ENCODE results near the gene CEP350. TPM values are rescaled to one million over a fixed set of nuclear protein-coding genes. Genes with fewer than 3 reads are reported as not detected.
"Not testable (repeated sequence)": the region's sequence is repeated elsewhere in the genome, so short reads cannot be mapped to it uniquely, and the experiment has no call there.

The CEP350 gene
- total RNA-seq, 2 experiments from 2014 or later = 31.7 to 34.2 TPM

DNA sequence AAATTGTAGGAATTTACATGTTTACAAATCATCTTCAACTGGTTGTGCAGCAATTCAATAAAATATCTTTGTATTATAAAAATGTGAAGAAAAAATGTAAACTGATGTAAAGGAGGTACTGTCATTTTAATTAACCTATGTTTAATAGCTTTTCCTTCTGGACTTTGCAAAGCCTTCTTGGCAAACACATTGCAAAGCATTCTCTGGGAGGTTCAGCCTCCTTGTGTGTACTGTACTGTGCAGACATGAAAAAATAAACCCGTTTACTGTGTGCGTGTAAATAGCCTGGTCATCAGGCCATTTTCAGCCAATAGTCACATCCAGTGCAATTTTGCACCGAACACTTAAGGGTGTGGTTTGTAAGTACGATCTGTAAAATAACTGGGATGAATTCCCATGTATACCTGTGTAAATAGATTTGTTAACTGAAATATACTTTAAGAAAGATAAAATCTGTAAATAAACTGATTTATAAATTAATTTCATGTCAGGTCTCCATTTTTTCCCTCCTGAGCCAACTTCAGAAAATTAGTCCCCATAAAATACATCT is 159.9 kb downstream of the CEP350 start:
- no peaks in the 10 kb centered on the region for H3K27me3 Mint-ChIP-seq
- POLR2A ChIA-PET = no interaction called here
- H3K4me3 Mint-ChIP-seq = no peak overlapping the region
- no peaks in the 10 kb centered on the region for H3K4me1 Mint-ChIP-seq (ENCODE audit: low read depth)
- no peak for DNase-seq
- CTCF ChIA-PET = no interaction called here
- no peak overlapping the region for H3K27ac Mint-ChIP-seq
- intact Hi-C loops (cut with micrococcal nuclease) = no loop called here
- H3K36me3 Mint-ChIP-seq = peaks cover 32% of the 10 kb centered on the region
- no peaks in the 10 kb centered on the region for H3K9me3 Mint-ChIP-seq

DNA sequence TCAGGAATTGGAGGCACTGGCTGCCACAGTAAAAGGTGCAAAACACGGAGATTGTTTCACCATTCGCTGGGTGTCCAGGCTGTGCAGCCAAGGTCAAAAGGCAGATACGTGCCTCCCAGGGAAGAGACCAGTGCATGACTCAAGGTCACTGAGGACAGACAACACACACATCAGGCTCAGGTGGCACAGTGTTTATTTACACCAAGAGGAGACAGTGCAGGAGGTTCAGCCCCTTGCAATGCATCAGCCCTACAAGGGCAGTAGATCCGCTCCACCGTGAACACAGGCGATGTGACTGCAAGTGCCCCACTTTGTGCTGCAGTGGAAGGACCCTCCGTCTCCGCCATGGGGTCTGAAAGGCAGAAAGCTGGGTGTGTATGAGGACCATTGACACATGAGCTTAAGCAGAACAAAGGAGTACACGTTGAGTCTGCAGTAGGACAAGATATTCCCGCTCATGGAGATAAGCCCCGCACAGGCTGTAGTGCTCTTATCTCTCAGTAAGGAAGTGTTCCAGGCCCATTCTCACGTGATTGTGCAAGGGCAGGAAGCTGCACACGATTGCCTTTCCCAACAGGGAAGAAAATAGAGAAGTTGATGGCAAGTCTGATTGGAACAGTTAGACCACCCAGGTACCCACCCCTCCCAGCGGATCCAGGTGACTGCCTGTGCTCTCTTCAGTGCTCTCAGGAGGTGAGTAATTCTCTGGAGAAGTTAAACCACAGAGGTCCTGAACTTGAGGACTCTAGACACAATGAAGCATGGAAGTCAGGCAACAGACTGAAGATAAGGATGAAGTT is 162.6 kb downstream of the CEP350 start:
- CTCF ChIA-PET = interaction anchor here (0.8 kb wide), 1 partner anchor 62 kb away, joined by 3 read pairs; no protein-coding TSS in a partner anchor
- Mint-ChIP-seq H3K4me3 (no peak overlapping the region), H3K27ac (no peak overlapping the region), H3K9me3 (no peaks in the 10 kb centered on the region), H3K36me3 (peaks cover 19% of the 10 kb centered on the region), H3K27me3 (no peaks in the 10 kb centered on the region), H3K4me1 (ENCODE audit: low read depth) (no peaks in the 10 kb centered on the region)
- no peak for DNase-seq
- POLR2A ChIA-PET = no interaction called here
- intact Hi-C loops (cut with micrococcal nuclease) = no loop called here

DNA sequence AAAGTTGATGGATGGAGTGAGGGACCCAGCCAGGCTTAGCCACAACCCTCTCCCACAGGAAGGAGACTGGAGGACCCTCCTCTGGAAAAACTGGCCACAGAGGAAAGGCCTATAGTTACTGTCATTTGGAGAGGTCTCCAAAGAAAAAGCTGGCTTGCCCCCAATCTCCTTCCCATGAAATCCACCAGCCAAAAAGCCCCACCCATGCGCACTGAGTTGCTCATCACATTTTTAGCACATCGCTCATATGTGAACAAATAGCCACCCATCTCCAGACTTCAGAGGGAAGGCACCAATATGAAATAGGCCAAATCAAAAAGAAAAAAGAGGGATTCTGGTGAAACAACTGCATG is 163.1 kb downstream of the CEP350 start:
- ChIA-PET CTCF (interaction anchor here (0.8 kb wide), 1 partner anchor 61 kb away, joined by 3 read pairs; no protein-coding TSS in a partner anchor), POLR2A (no interaction called here)
- no peaks in the 10 kb centered on the region for H3K4me1 Mint-ChIP-seq (ENCODE audit: low read depth)
- H3K27ac Mint-ChIP-seq = no peak overlapping the region
- no peaks in the 10 kb centered on the region for H3K9me3 Mint-ChIP-seq
- intact Hi-C loops (cut with micrococcal nuclease) = no loop called here
- no peak for DNase-seq
- H3K4me3 Mint-ChIP-seq = no peak overlapping the region
- H3K27me3 Mint-ChIP-seq = no peaks in the 10 kb centered on the region
- H3K36me3 Mint-ChIP-seq = peaks cover 14% of the 10 kb centered on the region

DNA sequence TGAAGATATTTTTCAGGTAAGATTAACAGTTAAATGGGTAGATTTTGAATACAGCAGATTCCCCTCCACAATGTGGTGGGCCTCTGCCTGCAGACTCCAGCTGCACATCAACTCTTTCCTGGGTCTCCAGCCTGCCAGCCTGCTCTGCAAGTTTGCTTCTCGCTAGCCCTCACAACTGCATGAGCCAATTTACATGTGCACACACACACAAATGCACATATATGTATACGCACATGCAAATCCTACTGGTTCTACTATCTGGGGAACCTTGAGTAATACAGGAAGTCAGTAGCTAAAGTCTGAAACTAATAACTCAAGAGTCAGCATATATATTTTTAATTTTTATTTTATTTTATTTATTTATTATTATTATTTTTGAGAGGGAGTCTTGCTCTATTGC is 165.2 kb downstream of the CEP350 start:
- Mint-ChIP-seq H3K36me3 (peaks cover 8% of the 10 kb centered on the region), H3K4me3 (no peak overlapping the region), H3K4me1 (ENCODE audit: low read depth) (no peaks in the 10 kb centered on the region), H3K27me3 (no peaks in the 10 kb centered on the region), H3K27ac (no peak overlapping the region), H3K9me3 (no peaks in the 10 kb centered on the region)
- CTCF ChIA-PET = interaction anchor here (0.8 kb wide), 1 partner anchor 8 kb away, joined by 3 read pairs; no protein-coding TSS in a partner anchor
- intact Hi-C loops (cut with micrococcal nuclease) = no loop called here
- POLR2A ChIA-PET = no interaction called here
- DNase-seq = no peak

DNA sequence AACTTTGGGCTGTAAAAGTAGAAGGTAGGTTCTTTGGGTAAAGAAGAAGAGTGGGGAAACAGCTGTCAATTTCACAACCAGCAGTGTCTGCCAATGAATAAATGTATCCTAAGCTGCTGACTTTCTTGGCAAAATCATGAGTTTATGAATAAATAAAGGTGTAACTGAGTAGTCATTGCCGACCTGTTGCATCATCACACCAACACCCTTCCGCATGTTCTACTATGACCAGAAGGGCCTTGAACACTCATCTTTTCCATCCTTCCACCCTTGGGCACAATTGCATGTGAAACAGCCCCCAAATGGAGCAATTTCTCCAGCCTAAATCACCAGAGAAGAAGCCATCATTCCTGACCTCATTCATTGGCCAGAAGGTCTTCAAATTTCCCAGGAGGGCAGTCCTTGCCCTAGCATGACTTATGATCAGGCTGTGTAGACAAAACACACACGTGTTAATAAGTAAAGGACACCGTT is 168.9 kb downstream of the CEP350 start:
- intact Hi-C loops (cut with micrococcal nuclease) = no loop called here
- H3K36me3 Mint-ChIP-seq = no peaks in the 10 kb centered on the region
- peaks cover 10% of the 10 kb centered on the region for H3K4me1 Mint-ChIP-seq (ENCODE audit: low read depth)
- ChIA-PET CTCF (no interaction called here), POLR2A (no interaction called here)
- H3K9me3 Mint-ChIP-seq = no peaks in the 10 kb centered on the region
- peak; percentile 14 for DNase-seq
- H3K27me3 Mint-ChIP-seq = no peaks in the 10 kb centered on the region
- no peak overlapping the region for H3K4me3 Mint-ChIP-seq
- no peak overlapping the region for H3K27ac Mint-ChIP-seq

GRCh38 chr1:180130651-180131050 is 176.0 kb downstream of the CEP350 start:
- H3K36me3 Mint-ChIP-seq = no peaks in the 10 kb centered on the region
- H3K27me3 Mint-ChIP-seq = peaks cover 4% of the 10 kb centered on the region
- intact Hi-C loops (cut with micrococcal nuclease) = no loop called here

GRCh38 chr1:180131510-180131909 is 176.9 kb downstream of the CEP350 start:
- Mint-ChIP-seq H3K4me3 (no peak overlapping the region), H3K4me1 (ENCODE audit: low read depth) (peaks cover 5% of the 10 kb centered on the region), H3K9me3 (no peaks in the 10 kb centered on the region), H3K27me3 (peaks cover 8% of the 10 kb centered on the region), H3K27ac (no peak overlapping the region), H3K36me3 (no peaks in the 10 kb centered on the region)
- ChIA-PET POLR2A (no interaction called here), CTCF (no interaction called here)
- peak; percentile 55 for DNase-seq
- intact Hi-C loops (cut with micrococcal nuclease) = no loop called here

More at GRCh38 chr1:180130651-180131050, 176.0 kb downstream of the CEP350 start:
- POLR2A ChIA-PET = no interaction called here
- DNase-seq = no peak
- CTCF ChIA-PET = no interaction called here
- Mint-ChIP-seq H3K27ac (no peak overlapping the region), H3K9me3 (no peaks in the 10 kb centered on the region), H3K4me1 (ENCODE audit: low read depth) (peaks cover 10% of the 10 kb centered on the region), H3K4me3 (no peak overlapping the region)

- H3K4me1 Mint-ChIP-seq (ENCODE audit: low read depth) = no peaks in the 10 kb centered on the region
- no peak overlapping the region for H3K27ac Mint-ChIP-seq
- no peak for DNase-seq
- peaks cover 12% of the 10 kb centered on the region for H3K27me3 Mint-ChIP-seq
- intact Hi-C loops (cut with micrococcal nuclease) = no loop called here
- ChIA-PET CTCF (no interaction called here), POLR2A (no interaction called here)
- H3K9me3 Mint-ChIP-seq = peaks cover 4% of the 10 kb centered on the region
- H3K36me3 Mint-ChIP-seq = no peaks in the 10 kb centered on the region
- H3K4me3 Mint-ChIP-seq = no peak overlapping the region
Observed at GRCh38 chr1:180133193-180133592, 178.6 kb downstream of the CEP350 start.

GRCh38 chr1:180133688-180134087 is 179.1 kb downstream of the CEP350 start:
- H3K4me1 Mint-ChIP-seq (ENCODE audit: low read depth); intact Hi-C loops (cut with micrococcal nuclease); H3K4me3 Mint-ChIP-seq; POLR2A ChIA-PET; H3K9me3 Mint-ChIP-seq; H3K36me3 Mint-ChIP-seq; DNase-seq; H3K27ac Mint-ChIP-seq: not testable (repeated sequence)
- CTCF ChIA-PET = interaction anchor here (0.6 kb wide), 1 partner anchor 30 kb away, joined by 3 read pairs; no protein-coding TSS in a partner anchor
- peaks cover 12% of the 10 kb centered on the region for H3K27me3 Mint-ChIP-seq

GRCh38 chr1:180135535-180135934 is 180.9 kb downstream of the CEP350 start:
- no peaks in the 10 kb centered on the region for H3K36me3 Mint-ChIP-seq
- H3K27me3 Mint-ChIP-seq = peaks cover 12% of the 10 kb centered on the region
- H3K4me1 Mint-ChIP-seq (ENCODE audit: low read depth) = no peaks in the 10 kb centered on the region
- CTCF ChIA-PET = no interaction called here
- POLR2A ChIA-PET = no interaction called here
- no peak overlapping the region for H3K4me3 Mint-ChIP-seq
- no peak overlapping the region for H3K27ac Mint-ChIP-seq
- intact Hi-C loops (cut with micrococcal nuclease) = no loop called here
- no peak for DNase-seq
- H3K9me3 Mint-ChIP-seq = peaks cover 4% of the 10 kb centered on the region

DNA sequence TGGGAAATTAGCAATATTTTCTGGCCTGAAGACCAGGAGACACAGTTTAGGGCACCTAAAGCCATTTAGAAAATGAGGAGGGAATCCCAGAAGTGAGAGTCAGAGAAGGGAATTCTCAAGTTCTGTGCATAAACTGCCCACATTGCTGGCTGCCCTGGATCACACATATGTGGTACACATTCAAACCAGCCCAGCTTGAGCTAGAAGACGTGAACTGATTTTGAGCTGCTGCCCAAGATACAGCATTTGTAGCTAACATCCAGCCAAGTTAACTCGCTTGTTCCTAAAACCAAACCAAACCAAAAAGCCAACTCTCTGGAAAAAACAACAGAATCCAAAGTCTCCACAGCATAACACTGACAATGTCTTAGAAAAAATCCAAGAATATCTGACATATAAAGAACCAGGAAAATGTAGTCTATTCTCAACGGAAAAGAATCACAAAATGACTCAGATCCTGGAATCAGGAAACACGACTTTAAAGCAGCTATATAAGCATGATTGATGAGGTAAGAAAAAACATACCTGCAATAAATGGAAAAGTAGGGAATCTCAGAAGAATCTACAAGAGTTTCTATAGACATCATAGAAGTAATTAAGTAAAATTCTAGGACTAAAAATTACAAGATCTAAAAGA is 181.8 kb downstream of the CEP350 start:
- no peak overlapping the region for H3K4me3 Mint-ChIP-seq
- intact Hi-C loops (cut with micrococcal nuclease) = no loop called here
- H3K27me3 Mint-ChIP-seq = peaks cover 11% of the 10 kb centered on the region
- no peak for DNase-seq
- no peaks in the 10 kb centered on the region for H3K4me1 Mint-ChIP-seq (ENCODE audit: low read depth)
- no peak overlapping the region for H3K27ac Mint-ChIP-seq
- ChIA-PET CTCF (no interaction called here), POLR2A (no interaction called here)
- peaks cover 4% of the 10 kb centered on the region for H3K9me3 Mint-ChIP-seq
- H3K36me3 Mint-ChIP-seq = no peaks in the 10 kb centered on the region

DNA sequence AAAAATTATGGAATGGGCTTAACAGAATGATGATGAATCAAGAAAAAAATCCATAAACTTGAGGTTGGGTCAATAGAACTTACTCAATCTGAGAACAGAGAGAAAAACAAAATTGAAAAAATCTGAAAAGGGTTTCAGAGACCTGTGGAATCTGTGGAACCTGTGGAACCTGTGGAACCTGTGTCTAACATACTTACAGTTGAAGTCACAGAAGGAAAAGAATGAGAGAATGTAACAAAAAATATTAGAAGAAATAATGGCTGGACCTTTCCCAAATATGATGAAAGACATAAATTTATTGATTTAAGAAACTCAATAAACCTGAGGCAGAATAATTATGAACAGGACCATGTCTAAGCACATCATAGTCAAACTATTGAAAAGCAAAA is 182.4 kb downstream of the CEP350 start:
- H3K27me3 Mint-ChIP-seq = peaks cover 9% of the 10 kb centered on the region
- ChIA-PET POLR2A (no interaction called here), CTCF (no interaction called here)
- H3K36me3 Mint-ChIP-seq = no peaks in the 10 kb centered on the region
- no peak for DNase-seq
- no peak overlapping the region for H3K27ac Mint-ChIP-seq
- intact Hi-C loops (cut with micrococcal nuclease) = no loop called here
- no peaks in the 10 kb centered on the region for H3K4me1 Mint-ChIP-seq (ENCODE audit: low read depth)
- H3K4me3 Mint-ChIP-seq = no peak overlapping the region
- H3K9me3 Mint-ChIP-seq = peaks cover 4% of the 10 kb centered on the region

GRCh38 chr1:180137776-180138175 is 183.2 kb downstream of the CEP350 start:
- intact Hi-C loops (cut with micrococcal nuclease) = no loop called here
- DNase-seq = no peak
- Mint-ChIP-seq H3K4me1 (ENCODE audit: low read depth) (no peaks in the 10 kb centered on the region), H3K9me3 (peaks cover 4% of the 10 kb centered on the region), H3K27me3 (peaks cover 8% of the 10 kb centered on the region), H3K36me3 (no peaks in the 10 kb centered on the region), H3K4me3 (no peak overlapping the region), H3K27ac (no peak overlapping the region)
- ChIA-PET CTCF (no interaction called here), POLR2A (no interaction called here)

Measured in activated CD4-positive, alpha-beta memory T cell treated with anti-CD3 and anti-CD28 coated beads for 36 hours (primary cell).